ENCODE results near the gene ATXN1. TPM values are rescaled to one million over a fixed set of nuclear protein-coding genes. Genes with fewer than 3 reads are reported as not detected.

ATXN1 gene
- total RNA-seq, 1 experiment from 2014 or later, result 27.0 TPM

- H3K9me3 ChIP-seq (ENCODE audit: low read length), result no peaks in the 10 kb centered on the region
- no peak overlapping the region for H3K4me3 ChIP-seq (ENCODE audit: low read length)
- no peaks in the 10 kb centered on the region for H4K20me1 ChIP-seq (ENCODE audit: low read length)
- no peak overlapping the region for H3K9ac ChIP-seq (ENCODE audit: low read length)
- ChIA-PET CTCF (no interaction called here), POLR2A (ENCODE audit: unreplicated experiment) (no interaction called here)
- H3K4me1 ChIP-seq (ENCODE audit: insufficient read depth, low read length), result no peaks in the 10 kb centered on the region
- no peak overlapping the region for H3K27ac ChIP-seq (ENCODE audit: low read length)
- ATAC-seq (no peak), DNase-seq (no peak)
- no peak overlapping the region for H2AFZ ChIP-seq (ENCODE audit: low read length)
- intact Hi-C loops (cut with micrococcal nuclease), result no loop called here
- no peaks in the 10 kb centered on the region for H3K79me2 ChIP-seq (ENCODE audit: low read length)
- no peaks in the 10 kb centered on the region for H3K36me3 ChIP-seq (ENCODE audit: low read depth, low read length)
- no peak for TF ChIP-seq EZH2 (IDR thresholded peaks at IDR 0.05; ENCODE audit: low read length, unreplicated experiment)
- no peak for TF ChIP-seq EZH2phosphoT487 (IDR thresholded peaks at IDR 0.05; ENCODE audit: borderline replicate concordance, low read length)
- no peak for TF ChIP-seq CTCF (conservative IDR thresholded peaks at IDR 0.05; ENCODE audit: low read depth, low read length)
- no peaks in the 10 kb centered on the region for H3F3A ChIP-seq (ENCODE audit: low read length, unreplicated experiment)
- H3K4me2 ChIP-seq (ENCODE audit: low read length), result no peak overlapping the region
- no peaks in the 10 kb centered on the region for H3K27me3 ChIP-seq (ENCODE audit: low read length)
- no peaks in the 10 kb centered on the region for H3K9me2 ChIP-seq (replicated peaks; ENCODE audit: low read length)
- no TSS peak for BruUV-seq (replicated peaks)
Measured at GRCh38 chr6:16544006-16544405, 217.3 kb downstream of the ATXN1 start.

GRCh38 chr6:16543521-16543920 is 217.7 kb downstream of the ATXN1 start:
- Histone ChIP-seq H3K4me2 (ENCODE audit: low read length) (no peak overlapping the region), H3K79me2 (ENCODE audit: low read length) (no peaks in the 10 kb centered on the region), H2AFZ (ENCODE audit: low read length) (no peak overlapping the region), H3K27ac (ENCODE audit: low read length) (no peak overlapping the region), H4K20me1 (ENCODE audit: low read length) (no peaks in the 10 kb centered on the region), H3F3A (ENCODE audit: low read length, unreplicated experiment) (no peaks in the 10 kb centered on the region), H3K9me3 (ENCODE audit: low read length) (no peaks in the 10 kb centered on the region), H3K27me3 (ENCODE audit: low read length) (no peaks in the 10 kb centered on the region), H3K36me3 (ENCODE audit: low read depth, low read length) (no peaks in the 10 kb centered on the region), H3K9me2 (replicated peaks; ENCODE audit: low read length) (no peaks in the 10 kb centered on the region), H3K9ac (ENCODE audit: low read length) (no peak overlapping the region), H3K4me1 (ENCODE audit: insufficient read depth, low read length) (no peaks in the 10 kb centered on the region), H3K4me3 (ENCODE audit: low read length) (no peak overlapping the region)
- ChIA-PET POLR2A (ENCODE audit: unreplicated experiment) (no interaction called here), CTCF (interaction anchor here (0.6 kb wide), 1 partner anchor 393 kb away, joined by 3 read pairs; no protein-coding TSS in a partner anchor)
- no peak for TF ChIP-seq EZH2phosphoT487 (IDR thresholded peaks at IDR 0.05; ENCODE audit: borderline replicate concordance, low read length)
- no peak for TF ChIP-seq EZH2 (IDR thresholded peaks at IDR 0.05; ENCODE audit: low read length, unreplicated experiment)
- no peak for TF ChIP-seq CTCF (conservative IDR thresholded peaks at IDR 0.05; ENCODE audit: low read depth, low read length)
- intact Hi-C loops (cut with micrococcal nuclease), result no loop called here
- DNase-seq (no peak), ATAC-seq (no peak)
- BruUV-seq (replicated peaks), result no TSS peak

- POLR2A ChIA-PET (ENCODE audit: unreplicated experiment), result no interaction called here
Measured at GRCh38 chr6:16542070-16542469, 219.2 kb downstream of the ATXN1 start.

More at GRCh38 chr6:16542070-16542469, 219.2 kb downstream of the ATXN1 start:
- Histone ChIP-seq H3K27me3 (ENCODE audit: low read length) (no peaks in the 10 kb centered on the region), H2AFZ (ENCODE audit: low read length) (no peak overlapping the region), H3K79me2 (ENCODE audit: low read length) (no peaks in the 10 kb centered on the region), H3K36me3 (ENCODE audit: low read depth, low read length) (no peaks in the 10 kb centered on the region), H3K9ac (ENCODE audit: low read length) (no peak overlapping the region), H3K4me3 (ENCODE audit: low read length) (no peak overlapping the region), H3K9me2 (replicated peaks; ENCODE audit: low read length) (no peaks in the 10 kb centered on the region), H3F3A (ENCODE audit: low read length, unreplicated experiment) (no peaks in the 10 kb centered on the region), H3K9me3 (ENCODE audit: low read length) (no peaks in the 10 kb centered on the region), H3K4me1 (ENCODE audit: insufficient read depth, low read length) (no peaks in the 10 kb centered on the region), H4K20me1 (ENCODE audit: low read length) (no peaks in the 10 kb centered on the region), H3K27ac (ENCODE audit: low read length) (no peak overlapping the region), H3K4me2 (ENCODE audit: low read length) (no peak overlapping the region)
- no peak for ATAC-seq
- intact Hi-C loops (cut with micrococcal nuclease), result no loop called here
- CTCF ChIA-PET, result no interaction called here
- DNase-seq, result no peak
- no TSS peak for BruUV-seq (replicated peaks)
- TF ChIP-seq EZH2 (IDR thresholded peaks at IDR 0.05; ENCODE audit: low read length, unreplicated experiment) (no peak), CTCF (conservative IDR thresholded peaks at IDR 0.05; ENCODE audit: low read depth, low read length) (no peak)

Data from PC-3 (cell line).